NT2/D1 (cell line): ENCODE results near the gene NGRN.

Experiments
- SUZ12 ChIP-seq: IDR thresholded peaks from 2 replicates; pipeline ENCODE4 v1.6.1; 2011; ENCODE audit not compliant: insufficient read length, insufficient read depth; ENCODE audit errors: extremely low read depth
- YY1 ChIP-seq: IDR thresholded peaks from 2 replicates; pipeline ENCODE4 v1.6.1; 2011; ENCODE audit not compliant: insufficient read length, insufficient read depth

- TF ChIP-seq SUZ12 (no peak), YY1 (no peak)
These were observed 36.5 kb upstream of the NGRN start for GRCh38 chr15:90228960-90229359.
